Measurements from ENCODE around the gene KIF2C.
"Not testable (repeated sequence)": the region's sequence is repeated elsewhere in the genome, so short reads cannot be mapped to it uniquely, and the experiment has no call there.

KIF2C gene

DNA sequence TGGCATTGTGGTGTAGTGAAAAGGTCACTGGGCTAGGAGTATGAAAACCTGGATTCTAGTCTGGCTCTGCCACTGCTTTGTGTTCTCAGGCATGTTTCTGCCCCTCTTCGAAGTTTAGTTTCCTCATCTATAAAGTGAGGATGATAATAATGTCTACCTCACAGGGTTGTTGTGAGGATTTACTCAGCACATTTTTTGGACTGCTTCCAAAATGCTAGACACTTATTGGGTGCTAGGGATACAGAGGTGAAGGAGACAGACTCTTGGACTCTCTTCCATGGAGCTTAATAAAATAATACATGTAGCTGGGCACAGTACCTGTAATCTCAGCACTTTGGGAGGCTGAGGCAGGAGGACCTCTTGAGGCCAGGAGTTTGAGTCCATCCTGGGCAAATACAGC is 3.6 kb downstream of the KIF2C start:
- no peak overlapping the region for H3K27ac ChIP-seq
- no peak for TF ChIP-seq ZFX (IDR thresholded peaks at IDR 0.05)
- TF ChIP-seq, protein P1, sequence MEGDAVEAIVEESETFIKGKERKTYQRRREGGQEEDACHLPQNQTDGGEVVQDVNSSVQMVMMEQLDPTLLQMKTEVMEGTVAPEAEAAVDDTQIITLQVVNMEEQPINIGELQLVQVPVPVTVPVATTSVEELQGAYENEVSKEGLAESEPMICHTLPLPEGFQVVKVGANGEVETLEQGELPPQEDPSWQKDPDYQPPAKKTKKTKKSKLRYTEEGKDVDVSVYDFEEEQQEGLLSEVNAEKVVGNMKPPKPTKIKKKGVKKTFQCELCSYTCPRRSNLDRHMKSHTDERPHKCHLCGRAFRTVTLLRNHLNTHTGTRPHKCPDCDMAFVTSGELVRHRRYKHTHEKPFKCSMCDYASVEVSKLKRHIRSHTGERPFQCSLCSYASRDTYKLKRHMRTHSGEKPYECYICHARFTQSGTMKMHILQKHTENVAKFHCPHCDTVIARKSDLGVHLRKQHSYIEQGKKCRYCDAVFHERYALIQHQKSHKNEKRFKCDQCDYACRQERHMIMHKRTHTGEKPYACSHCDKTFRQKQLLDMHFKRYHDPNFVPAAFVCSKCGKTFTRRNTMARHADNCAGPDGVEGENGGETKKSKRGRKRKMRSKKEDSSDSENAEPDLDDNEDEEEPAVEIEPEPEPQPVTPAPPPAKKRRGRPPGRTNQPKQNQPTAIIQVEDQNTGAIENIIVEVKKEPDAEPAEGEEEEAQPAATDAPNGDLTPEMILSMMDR (conservative IDR thresholded peaks at IDR 0.05): no peak

- TF ChIP-seq ZFX (IDR thresholded peaks at IDR 0.05): no peak
- TF ChIP-seq, protein P1 (conservative IDR thresholded peaks at IDR 0.05): no peak
- no peak overlapping the region for H3K27ac ChIP-seq
These were observed 8.2 kb downstream of the KIF2C start for GRCh38 chr1:44747878-44748277.

GRCh38 chr1:44757420-44757819 is 17.8 kb downstream of the KIF2C start:
- no peak for TF ChIP-seq ZFX (IDR thresholded peaks at IDR 0.05)
- TF ChIP-seq, protein P1 (conservative IDR thresholded peaks at IDR 0.05): no peak
- no peak overlapping the region for H3K27ac ChIP-seq

DNA sequence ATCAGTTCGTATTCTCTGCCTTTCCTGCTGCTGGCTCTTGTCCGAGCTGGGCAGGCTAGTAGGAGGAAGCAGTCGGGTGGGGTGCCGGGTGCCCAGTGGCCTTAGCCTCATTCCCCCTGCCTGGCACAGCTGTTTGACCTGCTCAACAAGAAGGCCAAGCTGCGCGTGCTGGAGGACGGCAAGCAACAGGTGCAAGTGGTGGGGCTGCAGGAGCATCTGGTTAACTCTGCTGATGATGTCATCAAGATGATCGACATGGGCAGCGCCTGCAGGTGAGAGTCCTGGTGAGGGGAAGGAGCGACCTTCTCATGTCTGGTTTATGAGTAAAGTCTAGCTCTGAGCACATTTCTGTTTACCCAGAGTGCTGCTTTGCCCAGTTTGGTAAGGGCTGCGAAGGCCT is 19.4 kb downstream of the KIF2C start:
- H3K27ac ChIP-seq: no peak overlapping the region
- no peak for TF ChIP-seq ZFX (IDR thresholded peaks at IDR 0.05)
- TF ChIP-seq, protein P1 (conservative IDR thresholded peaks at IDR 0.05): no peak

GRCh38 chr1:44760876-44761275 is 21.2 kb downstream of the KIF2C start:
- H3K27ac ChIP-seq: no peak overlapping the region
- TF ChIP-seq, protein P1 (conservative IDR thresholded peaks at IDR 0.05): no peak
- TF ChIP-seq ZFX (IDR thresholded peaks at IDR 0.05): no peak

- H3K27ac ChIP-seq: not testable (repeated sequence)
These were observed 26.8 kb downstream of the KIF2C start for GRCh38 chr1:44766421-44766820.

GRCh38 chr1:44775078-44775929 is 35.7 kb downstream of the KIF2C start, which contains the start of gene RPS8:
Gene RPS8 (plus strand): TSS chr1:44775540. CDS start chr1:44775597, 57 bp downstream.
- TF ChIP-seq, protein P1 (conservative IDR thresholded peaks at IDR 0.05): no peak
- TF ChIP-seq ZFX (IDR thresholded peaks at IDR 0.05): peak; percentile 90; the same call in 1 of the 2 replicates
- H3K27ac ChIP-seq: peak within 1 kb of the TSS; percentile 94

All from C4-2B (cell line).